HG03139 (cell line): ENCODE measurements around the gene ZNF17.
"Not testable (repeated sequence)": the region's sequence is repeated elsewhere in the genome, so short reads cannot be mapped to it uniquely, and the experiment has no call there.

ENCODE experiments used
- ATAC-seq: cut with Tn5 transposase; IDR thresholded peaks from one replicate; pipeline ENCODE4 v1.9.1; 2021; ENCODE audit not compliant: unreplicated experiment

The ZNF17 gene

GRCh38 chr19:57410877-57411671 lies at the start of gene ZNF17:
Gene ZNF17, plus strand, starts transcription at chr19:57411161. Its CDS starts 2,455 bp downstream, at chr19:57413616.
- ATAC-seq: peak; percentile 93

GRCh38 chr19:57362419-57362818 lies 48.5 kb upstream of the ZNF17 start:
- no peak for ATAC-seq

GRCh38 chr19:57362997-57363687 lies 47.8 kb upstream of the ZNF17 start, which contains the start of the genes TRAPPC2B and ZNF547:
Gene TRAPPC2B, plus strand, starts transcription at chr19:57363551. Its CDS starts 1,283 bp downstream, at chr19:57364834.
Gene ZNF547, plus strand, starts transcription at chr19:57363551. Its CDS starts 5,005 bp downstream, at chr19:57368556.
- peak; percentile 96 for ATAC-seq

- ATAC-seq: no peak
Measured at GRCh38 chr19:57363688-57364181, 47.2 kb upstream of the ZNF17 start.

- no peak for ATAC-seq
Measured at GRCh38 chr19:57366776-57367175, 44.2 kb upstream of the ZNF17 start.

DNA sequence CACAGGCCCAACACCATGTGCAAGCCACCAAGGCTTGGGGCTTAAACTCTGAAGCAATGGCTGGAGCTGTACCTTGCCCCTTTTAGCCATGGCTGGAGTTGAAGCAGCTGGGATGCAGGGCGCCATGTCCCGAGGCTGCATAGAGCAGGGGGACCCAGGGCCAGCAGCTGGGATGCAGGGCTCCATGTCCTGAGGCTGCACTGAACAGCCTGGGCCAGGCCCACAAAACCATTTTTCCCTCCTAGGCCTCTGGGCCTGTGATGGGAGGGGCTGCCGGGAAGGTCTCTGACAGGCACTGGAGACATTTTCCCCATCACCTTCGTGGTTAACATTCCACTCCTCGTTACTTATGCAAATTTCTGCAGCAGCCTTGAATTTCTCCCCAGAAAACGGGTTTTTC lies 36.8 kb upstream of the ZNF17 start:
- ATAC-seq: no peak

- not testable (repeated sequence) for ATAC-seq
Measured at GRCh38 chr19:57374647-57375046, 36.3 kb upstream of the ZNF17 start.

- no peak for ATAC-seq
Measured at GRCh38 chr19:57376151-57376550, 34.8 kb upstream of the ZNF17 start.

GRCh38 chr19:57377498-57378146 lies 33.3 kb upstream of the ZNF17 start:
- ATAC-seq: no peak

GRCh38 chr19:57380923-57381322 lies 30.0 kb upstream of the ZNF17 start:
- ATAC-seq: no peak

GRCh38 chr19:57382806-57383488 lies 28.0 kb upstream of the ZNF17 start:
- no peak for ATAC-seq

DNA sequence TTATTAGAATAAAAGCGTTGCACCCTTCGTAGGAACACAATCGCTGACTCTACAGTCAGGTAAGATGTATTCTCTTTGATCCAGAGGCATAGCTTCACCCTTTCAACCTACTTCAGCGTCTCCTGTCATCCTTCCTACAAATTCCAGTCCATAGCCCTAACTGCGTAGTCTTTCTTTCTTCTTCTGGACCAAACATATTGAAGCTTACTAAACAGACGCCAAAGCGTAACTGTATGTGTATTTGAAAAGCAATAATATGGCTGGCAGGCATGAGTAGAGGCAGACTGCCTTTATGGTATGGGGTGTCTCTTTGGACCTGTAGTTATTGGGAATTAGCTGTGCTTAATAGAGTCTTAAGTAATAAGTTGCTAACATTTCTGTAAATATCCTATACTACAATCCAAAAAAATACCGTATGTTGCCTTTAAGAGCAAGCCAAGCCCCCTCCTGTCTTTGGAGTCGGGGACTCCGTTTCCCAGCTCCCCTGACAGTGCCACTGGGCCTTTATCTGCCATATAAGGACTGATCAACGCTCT lies 21.7 kb upstream of the ZNF17 start:
- ATAC-seq: no peak

- peak; percentile 96 for ATAC-seq
Measured at GRCh38 chr19:57389730-57390598, 21.0 kb upstream of the ZNF17 start, which contains the start of gene ZNF548. Gene ZNF548, plus strand, starts transcription at chr19:57389854. Its CDS starts 246 bp downstream, at chr19:57390100.

GRCh38 chr19:57395710-57396109 lies 15.3 kb upstream of the ZNF17 start:
- ATAC-seq: no peak

- no peak for ATAC-seq
Measured at GRCh38 chr19:57398868-57399267, 12.1 kb upstream of the ZNF17 start.

GRCh38 chr19:57403737-57404563 lies 7.0 kb upstream of the ZNF17 start:
- no peak for ATAC-seq

- peak; percentile 45 for ATAC-seq
Measured at GRCh38 chr19:57406516-57407123, 4.3 kb upstream of the ZNF17 start.

DNA sequence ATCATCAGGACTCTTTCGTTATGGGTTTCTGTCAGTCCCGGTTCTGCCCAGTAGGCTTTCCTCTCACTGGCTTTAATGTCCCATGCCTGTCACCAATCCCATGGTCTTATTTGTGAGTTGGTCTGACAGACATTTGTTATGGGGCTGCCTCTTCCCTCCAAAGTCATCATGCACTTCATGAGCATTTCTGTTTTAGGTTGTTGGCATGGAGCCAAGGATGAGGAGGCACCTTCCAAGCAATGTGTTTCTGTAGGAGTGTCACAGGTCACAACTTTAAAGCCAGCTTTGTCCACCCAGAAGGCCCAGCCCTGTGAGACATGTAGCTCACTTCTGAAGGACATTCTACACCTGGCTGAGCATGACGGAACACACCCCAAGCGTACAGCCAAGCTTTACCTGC lies 8.5 kb downstream of the ZNF17 start:
- no peak for ATAC-seq
